Measurements from ENCODE around the gene TGFBR1.

- TF ChIP-seq CTCF (IDR thresholded peaks at IDR 0.05) = no peak
- TF ChIP-seq POLR2AphosphoS5 (IDR thresholded peaks at IDR 0.05; ENCODE audit: insufficient read depth in 1 of 2, low read depth in 1 of 2) = no peak
- TF ChIP-seq POLR2A (IDR thresholded peaks at IDR 0.05) = no peak
These were observed 17.5 kb upstream of the TGFBR1 start for GRCh38 chr9:99087462-99087861.

All from vagina (tissue), 2 donors.